RPMI7951 (cell line): ENCODE results near the gene SEMA5A. TPM values are rescaled to one million over a fixed set of nuclear protein-coding genes. Genes with fewer than 3 reads are reported as not detected.
"Not testable (repeated sequence)": the region's sequence is repeated elsewhere in the genome, so short reads cannot be mapped to it uniquely, and the experiment has no call there.

Experiments
- DNase-seq: peaks from one replicate; pipeline ENCODE4 v3.0.0-alpha.2; 2012; ENCODE audit warnings: low read depth
- total RNA-seq: library from RNA; depleted of rRNA; stranded (reverse); fragments of >200 nt; shearing (Covaris generic); gene quantifications from 2 replicates; pipeline ENCODE4 v1.2.3, GENCODE V29; 2014

SEMA5A gene
- total RNA-seq, 1 experiment from 2014 or later = 14.3 TPM

DNA sequence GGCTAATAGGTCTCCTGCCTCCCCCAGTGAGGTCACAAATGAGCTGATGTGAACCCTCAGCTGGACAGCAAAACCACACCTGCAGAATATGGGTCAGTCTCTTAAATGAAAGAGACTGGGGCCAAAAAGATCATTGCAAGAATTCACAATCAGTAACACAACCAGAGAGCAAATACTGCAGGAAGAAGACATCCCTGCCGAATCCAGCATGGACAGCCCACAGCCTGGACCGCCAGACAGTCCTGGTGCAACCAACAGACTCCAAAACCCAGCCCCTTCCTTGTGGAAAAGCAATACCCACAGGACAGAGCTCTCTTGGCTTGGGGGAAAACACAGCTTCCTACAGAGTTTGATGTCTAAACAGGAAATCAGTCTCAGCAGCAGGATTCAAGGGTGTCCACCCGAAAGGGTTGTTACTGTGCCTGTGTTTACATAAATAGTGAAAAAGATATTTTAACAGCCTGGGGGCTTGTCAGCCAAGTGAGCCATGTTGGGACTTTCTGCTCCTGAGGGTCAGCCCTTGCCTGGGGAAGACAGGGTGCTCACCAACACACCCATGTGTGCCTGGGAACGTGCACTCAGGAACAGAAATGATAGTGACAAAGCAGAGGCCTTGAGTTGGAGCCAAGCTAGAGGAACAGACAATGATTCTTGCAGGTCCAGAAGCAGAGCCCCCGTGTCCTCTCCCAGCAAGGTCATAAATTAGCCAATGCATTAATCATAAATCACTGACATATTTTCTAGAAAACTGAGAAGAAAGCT lies 106.2 kb downstream of the SEMA5A start:
- DNase-seq = peak; percentile 67

GRCh38 chr5:9438596-9439354 lies 107.1 kb downstream of the SEMA5A start:
- no peak for DNase-seq

DNA sequence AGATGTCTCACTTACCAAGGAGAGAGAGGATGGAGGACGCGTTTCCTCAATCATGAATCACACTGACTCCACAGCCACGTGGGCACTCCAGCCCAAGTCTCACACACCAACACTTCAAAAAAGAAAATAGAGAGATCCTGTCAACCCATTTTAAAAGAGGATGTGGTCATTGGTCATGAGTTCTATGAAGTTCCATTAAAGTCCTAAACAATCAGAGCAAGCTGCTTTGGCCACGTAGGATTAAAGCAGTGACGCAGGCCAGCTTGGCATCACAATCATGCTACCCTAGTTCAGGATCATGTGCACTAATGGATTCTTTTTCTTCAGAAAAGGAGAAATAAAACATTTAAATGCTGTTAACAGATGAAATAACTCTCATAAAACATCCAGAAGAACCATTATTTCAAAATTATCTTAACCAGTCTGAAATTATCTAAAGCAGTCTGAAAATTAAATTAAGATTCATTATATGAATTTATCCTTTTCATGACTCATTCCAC lies 108.1 kb downstream of the SEMA5A start:
- peak; percentile 91 for DNase-seq

- DNase-seq = peak; percentile 93
Measured at GRCh38 chr5:9431496-9432258, 114.2 kb downstream of the SEMA5A start.

GRCh38 chr5:9431151-9431495 lies 114.8 kb downstream of the SEMA5A start:
- no peak for DNase-seq

DNA sequence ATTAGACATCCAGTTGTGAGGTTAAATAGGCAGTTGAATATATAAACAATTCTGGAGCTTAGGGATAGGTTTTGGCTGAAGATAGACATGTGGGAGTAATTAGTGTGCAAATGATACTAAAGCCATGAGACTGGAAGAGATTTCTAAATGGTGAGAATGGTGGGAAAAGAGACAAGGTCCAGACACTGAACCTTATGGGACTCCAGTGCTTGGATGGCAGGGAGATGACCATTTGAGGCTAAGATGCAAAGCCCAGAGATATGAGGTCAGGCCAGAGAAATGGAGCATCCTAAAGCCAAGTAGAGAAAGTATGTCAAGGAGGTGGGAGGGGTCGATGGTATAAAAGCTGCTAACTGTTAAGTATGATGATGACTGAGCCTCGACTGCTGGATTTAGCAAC lies 115.6 kb downstream of the SEMA5A start:
- DNase-seq = peak; percentile 61

DNA sequence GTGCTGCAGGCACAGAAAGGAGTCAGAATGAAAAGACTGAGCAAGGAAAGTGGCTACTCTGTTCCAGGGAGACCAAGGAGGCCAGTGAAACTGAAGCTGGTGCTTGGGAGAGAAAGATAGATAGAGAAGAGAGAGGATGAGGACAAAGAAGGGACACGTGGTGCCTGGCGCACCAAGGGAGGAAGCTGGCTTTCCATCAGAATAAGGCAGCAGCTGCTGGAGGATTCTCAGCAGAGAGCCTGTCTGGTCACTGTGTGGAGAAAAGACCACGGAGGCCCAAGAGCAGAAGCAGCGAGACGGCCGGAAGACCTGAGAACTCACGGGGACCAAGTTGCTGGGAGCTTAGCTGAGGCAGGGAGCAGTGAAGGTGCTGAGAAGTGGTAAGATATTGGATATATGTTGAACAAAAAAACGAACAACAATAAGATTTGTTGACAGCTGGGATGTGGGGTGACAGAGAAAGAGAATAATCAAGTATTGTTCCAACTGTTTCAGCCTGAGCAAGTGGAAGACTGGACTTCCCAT lies 116.1 kb downstream of the SEMA5A start:
- no peak for DNase-seq

DNA sequence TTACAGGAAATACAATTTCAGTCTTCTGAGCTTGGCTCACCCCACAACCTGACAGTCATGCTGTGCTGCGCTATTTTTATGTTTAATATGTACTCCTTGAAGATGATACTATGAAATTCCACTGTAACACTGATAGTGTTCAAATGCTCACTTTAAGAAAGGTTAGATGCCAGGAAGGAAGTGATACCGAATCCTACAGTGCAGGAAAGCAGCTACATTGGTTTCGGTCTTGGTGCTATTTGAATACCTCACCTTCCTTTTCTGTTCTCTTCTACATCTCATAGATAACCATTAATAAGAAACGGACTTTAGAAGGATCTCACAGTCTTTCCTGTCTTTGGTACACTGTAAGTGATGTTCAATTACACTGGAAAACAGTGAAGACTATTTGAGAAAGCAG lies 117.6 kb downstream of the SEMA5A start:
- no peak for DNase-seq

- DNase-seq = no peak
Measured at GRCh38 chr5:9425710-9426109, 120.2 kb downstream of the SEMA5A start.

- DNase-seq = peak; percentile 30
Measured at GRCh38 chr5:9423571-9423970, 122.3 kb downstream of the SEMA5A start.

DNA sequence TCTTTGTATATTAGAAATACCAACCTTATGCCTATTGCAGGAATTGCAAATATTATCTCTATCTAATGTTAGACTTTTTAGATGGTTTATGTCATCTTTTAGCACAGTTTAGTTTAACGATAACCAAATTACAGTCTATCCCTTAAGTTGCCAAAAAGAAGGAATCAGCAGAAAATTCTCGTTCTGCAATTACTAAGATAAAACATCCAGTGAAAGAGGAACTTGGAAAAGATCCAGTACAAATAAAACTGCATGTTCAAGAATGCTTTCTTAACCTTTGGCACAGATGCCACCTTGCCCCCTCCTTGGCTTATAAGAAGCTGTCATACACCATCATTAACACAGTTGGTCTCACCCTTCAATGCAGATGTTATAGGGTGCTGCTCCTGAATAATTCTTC lies 124.0 kb downstream of the SEMA5A start:
- DNase-seq = peak; percentile 24

DNA sequence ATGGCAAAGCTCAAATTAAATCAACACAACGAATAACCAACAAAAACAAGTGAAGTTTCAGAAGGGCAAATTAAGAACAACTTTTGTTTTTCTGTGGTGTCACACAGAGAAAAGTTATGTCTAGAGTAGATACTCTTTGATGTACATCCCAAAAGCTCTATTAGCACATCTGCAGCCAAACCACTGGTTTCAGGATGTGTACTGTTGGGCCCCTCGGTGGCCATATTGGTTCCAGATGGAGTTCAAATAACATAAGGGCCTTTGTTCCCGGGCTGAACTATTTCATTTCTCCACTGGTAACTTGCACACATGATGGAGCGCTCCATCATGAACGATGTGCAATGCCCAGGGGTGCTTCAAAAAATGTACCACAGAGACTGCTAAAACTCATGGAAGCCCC lies 126.1 kb downstream of the SEMA5A start:
- DNase-seq = peak; percentile 41

DNA sequence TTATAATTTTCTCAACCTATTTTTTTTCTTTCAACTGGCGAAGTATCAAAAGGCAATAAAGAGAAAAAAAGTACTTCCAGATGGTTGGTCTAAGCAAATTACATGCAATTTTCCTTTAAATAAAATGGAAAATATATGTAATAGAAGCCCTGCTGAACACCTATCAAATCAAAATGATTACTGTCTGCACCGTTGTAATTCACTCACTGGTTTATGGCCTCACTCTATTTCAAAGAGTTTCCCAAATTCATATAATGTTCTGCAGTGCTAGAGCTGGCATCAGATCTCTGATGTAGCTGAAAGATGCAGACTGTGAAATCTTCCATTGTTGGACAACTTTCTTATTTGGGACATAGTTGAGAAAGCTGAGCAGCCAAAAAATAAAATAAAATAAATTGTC lies 130.3 kb downstream of the SEMA5A start:
- no peak for DNase-seq

DNA sequence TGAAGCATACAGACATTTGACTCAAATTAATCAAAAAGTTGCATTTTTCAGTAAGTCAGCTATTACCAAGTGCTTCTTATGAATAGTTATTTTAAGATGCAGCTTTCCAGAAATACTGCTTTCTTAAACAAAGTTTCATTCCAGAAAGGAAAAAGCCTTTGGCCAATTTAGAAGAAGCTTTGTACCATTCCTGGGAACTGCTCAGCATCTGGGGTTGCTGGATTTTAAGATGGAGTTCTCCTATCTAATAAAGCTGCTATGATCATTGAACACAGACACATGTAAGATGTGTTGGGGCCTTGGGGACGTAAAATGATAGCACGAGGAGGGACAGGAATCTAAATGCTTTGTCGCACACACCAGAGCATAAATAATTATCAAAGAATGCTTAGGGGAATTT lies 130.8 kb downstream of the SEMA5A start:
- no peak for DNase-seq

- DNase-seq = no peak
Measured at GRCh38 chr5:9411142-9411541, 134.7 kb downstream of the SEMA5A start.

DNA sequence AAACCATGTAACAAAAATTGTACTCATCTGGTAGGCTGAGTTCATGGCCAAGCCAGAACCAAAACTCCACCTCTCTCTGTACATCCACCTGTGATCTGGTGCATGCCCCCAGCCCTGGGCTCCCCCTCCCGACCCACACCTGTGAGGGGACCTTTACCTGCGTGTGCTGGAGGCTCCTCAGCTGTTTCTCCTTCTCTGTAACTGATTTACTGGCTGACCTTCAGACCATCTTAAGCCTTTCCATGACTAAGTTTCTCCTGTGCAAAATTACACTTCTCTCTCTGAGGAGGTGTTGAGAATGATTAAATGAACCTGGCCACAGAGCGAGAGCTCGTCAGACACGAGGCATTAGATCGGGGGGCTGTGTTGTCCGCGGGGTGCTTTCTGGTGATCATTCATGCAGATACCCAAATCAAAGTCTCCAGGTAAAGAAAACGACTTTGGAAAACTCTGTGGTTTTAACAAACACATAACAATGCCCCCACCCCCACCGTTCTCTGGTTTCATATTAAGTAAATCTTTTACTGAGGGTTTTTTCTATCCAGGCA lies 136.4 kb downstream of the SEMA5A start:
- DNase-seq = no peak

DNA sequence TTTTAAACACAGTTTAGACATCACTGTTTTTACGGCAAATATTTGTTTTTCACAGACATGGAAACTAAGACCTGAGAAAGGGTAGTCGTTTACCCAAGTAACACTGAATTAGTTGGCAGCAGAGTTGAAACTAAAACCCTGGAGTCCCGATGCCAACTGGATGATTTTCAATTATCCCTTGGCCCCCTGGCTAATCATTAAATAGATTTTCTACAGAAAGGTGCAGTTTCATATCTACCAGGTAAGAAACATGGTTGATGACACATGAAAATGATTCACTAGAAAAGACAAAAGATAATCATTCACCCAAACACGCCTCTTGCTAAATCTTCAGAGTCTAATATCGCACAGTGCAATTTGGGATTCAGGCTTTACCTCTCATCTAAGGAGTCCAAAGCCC lies 136.9 kb downstream of the SEMA5A start:
- DNase-seq = no peak

- DNase-seq = no peak
Measured at GRCh38 chr5:9405196-9405754, 140.6 kb downstream of the SEMA5A start.

DNA sequence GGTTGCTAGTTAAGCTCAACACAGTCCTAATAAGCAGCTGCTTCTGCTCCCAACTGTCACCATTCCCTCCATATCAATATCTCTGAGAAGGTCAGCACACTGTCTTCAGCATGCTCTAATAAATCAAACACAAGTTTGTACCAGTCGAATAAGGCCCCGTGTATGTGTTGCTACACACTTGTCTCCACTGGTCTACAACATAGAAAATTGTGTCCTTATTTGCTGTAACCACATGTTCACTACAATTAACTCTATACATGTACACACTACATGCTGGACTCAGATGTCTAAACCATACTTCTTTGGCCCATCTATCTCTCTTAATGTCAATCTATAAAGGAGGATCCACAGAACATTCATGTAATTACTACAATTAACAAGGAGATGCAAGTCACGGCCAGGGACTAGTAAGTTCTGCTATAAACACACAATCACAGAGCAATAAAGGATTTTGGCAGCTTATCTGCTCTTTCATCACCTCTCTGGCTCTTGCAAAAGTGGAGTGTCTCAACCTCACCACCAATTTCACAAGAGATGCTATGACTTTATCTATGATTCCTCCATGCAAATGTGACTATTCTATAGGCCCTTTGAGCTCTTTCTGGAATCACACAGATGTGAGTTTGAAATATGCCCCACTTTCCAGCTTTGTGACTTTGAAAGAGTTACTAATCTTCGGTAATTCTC lies 143.9 kb downstream of the SEMA5A start:
- DNase-seq = no peak

GRCh38 chr5:9399783-9400182 lies 146.1 kb downstream of the SEMA5A start:
- DNase-seq = not testable (repeated sequence)

DNA sequence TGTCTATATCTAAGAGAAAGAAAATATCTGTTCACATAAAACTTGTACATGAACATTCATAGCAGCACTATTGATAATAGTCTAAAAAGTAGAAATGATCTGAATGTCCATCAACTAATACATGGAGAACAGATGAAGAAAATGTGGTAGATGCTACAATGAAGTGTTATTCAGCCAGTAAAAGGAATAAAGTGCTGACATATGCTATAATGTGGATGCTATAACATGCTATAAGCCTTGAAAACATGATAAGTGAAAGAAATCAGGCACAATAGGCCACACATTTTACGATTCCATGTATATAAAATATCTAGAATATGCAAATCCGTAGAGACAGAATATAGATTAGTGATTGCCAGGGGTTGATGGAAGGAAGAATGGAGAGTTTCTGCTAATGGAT lies 146.8 kb downstream of the SEMA5A start:
- no peak for DNase-seq
